22Rv1 (cell line): ENCODE results near the gene ERAP2.

ENCODE experiments used
- H3K27ac ChIP-seq: fragments of 450-650 bp; 2 replicates; pipeline ENCODE4 v1.5.1; 2017
- ZFX ChIP-seq: fragments of 450-650 bp; IDR thresholded peaks from 2 replicates; pipeline ENCODE4 v1.6.1; 2017; ENCODE audit warnings: antibody characterized with exemption, borderline replicate concordance
- TF ChIP-seq, protein P1 (sequence below): fragments of 450-650 bp; IDR thresholded peaks from 2 replicates; pipeline ENCODE4 v1.5.1; 2017; ENCODE audit warnings: mild to moderate bottlenecking

Gene ERAP2

GRCh38 chr5:96881511-96882115, 5.3 kb downstream of the ERAP2 start:
- H3K27ac ChIP-seq = no peak overlapping the region
- no peak for TF ChIP-seq ZFX
- TF ChIP-seq, protein P1, sequence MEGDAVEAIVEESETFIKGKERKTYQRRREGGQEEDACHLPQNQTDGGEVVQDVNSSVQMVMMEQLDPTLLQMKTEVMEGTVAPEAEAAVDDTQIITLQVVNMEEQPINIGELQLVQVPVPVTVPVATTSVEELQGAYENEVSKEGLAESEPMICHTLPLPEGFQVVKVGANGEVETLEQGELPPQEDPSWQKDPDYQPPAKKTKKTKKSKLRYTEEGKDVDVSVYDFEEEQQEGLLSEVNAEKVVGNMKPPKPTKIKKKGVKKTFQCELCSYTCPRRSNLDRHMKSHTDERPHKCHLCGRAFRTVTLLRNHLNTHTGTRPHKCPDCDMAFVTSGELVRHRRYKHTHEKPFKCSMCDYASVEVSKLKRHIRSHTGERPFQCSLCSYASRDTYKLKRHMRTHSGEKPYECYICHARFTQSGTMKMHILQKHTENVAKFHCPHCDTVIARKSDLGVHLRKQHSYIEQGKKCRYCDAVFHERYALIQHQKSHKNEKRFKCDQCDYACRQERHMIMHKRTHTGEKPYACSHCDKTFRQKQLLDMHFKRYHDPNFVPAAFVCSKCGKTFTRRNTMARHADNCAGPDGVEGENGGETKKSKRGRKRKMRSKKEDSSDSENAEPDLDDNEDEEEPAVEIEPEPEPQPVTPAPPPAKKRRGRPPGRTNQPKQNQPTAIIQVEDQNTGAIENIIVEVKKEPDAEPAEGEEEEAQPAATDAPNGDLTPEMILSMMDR = no peak

DNA sequence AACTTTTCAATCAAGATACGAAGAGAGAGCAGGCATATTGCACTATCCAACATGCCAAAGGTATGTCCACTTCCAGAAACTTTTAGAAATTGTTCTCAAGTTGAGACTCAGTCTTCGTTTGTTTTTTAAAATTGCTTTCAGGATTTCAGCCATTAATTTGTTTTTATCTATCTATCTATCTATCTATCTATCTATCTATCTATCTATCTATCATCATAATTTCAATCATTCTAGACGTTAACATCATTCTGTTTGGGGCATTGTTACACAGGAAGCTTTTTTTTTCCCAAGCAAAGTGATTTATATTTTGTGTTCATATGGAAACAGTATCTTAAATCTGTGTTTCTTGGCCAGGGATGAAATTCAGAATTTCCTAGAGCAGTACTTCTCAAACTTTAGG, 7.6 kb downstream of the ERAP2 start:
- no peak for TF ChIP-seq ZFX
- TF ChIP-seq, protein P1 = no peak

DNA sequence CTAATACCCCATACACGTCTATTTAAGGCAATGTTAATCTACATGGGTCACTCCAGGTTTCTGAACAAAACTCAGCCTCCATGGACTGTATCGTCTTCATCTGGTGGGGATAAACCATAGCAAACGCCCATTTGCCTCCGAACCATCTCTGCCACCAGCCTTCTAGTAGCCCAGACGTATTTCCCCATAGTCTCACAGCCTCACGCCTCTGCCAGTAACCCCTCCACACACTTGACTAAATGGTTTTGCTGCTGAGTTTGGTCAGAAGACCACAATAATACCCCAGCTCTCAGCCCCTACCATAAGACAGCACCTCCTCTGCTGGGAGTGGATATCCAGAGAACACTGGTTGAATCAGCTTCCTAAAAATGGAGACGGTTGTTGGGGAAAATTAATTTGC, 8.7 kb downstream of the ERAP2 start:
- TF ChIP-seq, protein P1 = no peak
- no peak for TF ChIP-seq ZFX
- no peak overlapping the region for H3K27ac ChIP-seq

More for the DNA sequence above, 7.6 kb downstream of the ERAP2 start:
- no peak overlapping the region for H3K27ac ChIP-seq

DNA sequence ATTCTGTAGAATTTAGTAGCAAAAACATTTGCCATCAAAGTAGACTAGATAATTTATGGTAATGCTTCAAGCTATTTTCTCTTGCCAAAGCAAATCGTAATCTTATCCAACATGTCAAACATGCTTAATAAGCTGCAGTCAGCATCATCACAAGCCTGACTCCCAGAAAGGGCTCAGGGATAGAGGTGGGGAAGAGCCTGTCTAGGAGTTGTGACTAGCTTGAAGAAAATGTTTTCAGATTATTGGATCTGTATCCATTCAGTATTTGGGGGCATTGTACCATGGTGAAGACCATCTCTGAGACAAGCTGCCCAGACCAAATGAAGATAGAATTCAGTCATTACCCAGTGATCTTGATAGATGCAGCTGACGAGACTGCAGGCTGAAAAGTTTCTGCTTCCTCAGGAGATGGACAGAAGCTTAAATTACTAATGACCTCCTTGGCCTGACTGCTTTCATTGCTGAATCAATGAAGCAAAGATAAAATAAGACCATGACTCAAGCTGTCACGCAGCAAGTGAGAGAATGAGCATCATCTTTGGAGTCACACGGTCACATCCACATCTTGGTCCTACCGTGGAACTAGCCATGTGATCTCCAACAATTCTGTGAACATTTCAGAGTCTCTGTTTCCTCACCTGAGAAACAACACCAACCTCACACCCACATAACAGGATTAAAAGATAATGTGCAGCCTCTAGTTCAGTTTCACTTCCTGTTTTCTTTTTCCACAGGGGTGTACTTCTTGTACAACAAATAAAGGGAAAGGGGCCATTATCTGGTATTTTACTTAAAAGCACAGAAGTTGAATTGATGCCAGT, 9.4 kb downstream of the ERAP2 start:
- TF ChIP-seq ZFX = no peak
- TF ChIP-seq, protein P1 = no peak
- no peak overlapping the region for H3K27ac ChIP-seq

DNA sequence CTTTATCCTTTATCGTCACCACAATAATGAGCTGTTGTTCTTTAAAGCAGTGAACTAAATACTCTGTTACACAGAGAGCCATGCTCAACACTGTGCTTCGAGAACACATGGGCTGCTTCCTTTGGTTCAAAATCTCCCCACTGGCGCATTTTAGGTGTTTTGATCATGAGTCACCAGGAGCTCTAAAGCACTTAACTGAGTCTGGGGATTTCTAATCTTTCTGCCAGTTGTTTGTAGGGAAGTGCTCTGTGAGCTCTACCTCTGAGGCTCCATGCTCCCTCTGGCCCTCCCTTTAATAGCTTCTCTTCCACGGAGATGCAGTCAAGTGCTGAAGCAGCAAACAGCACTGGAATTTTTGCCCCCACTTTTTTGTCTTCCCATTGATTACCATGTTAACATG, 17.0 kb downstream of the ERAP2 start:
- TF ChIP-seq, protein P1 = no peak
- TF ChIP-seq ZFX = no peak
- H3K27ac ChIP-seq = no peak overlapping the region

- TF ChIP-seq ZFX = no peak
- TF ChIP-seq, protein P1 = no peak
- H3K27ac ChIP-seq = no peak overlapping the region
Observed at GRCh38 chr5:96896276-96896675, 20.0 kb downstream of the ERAP2 start.

DNA sequence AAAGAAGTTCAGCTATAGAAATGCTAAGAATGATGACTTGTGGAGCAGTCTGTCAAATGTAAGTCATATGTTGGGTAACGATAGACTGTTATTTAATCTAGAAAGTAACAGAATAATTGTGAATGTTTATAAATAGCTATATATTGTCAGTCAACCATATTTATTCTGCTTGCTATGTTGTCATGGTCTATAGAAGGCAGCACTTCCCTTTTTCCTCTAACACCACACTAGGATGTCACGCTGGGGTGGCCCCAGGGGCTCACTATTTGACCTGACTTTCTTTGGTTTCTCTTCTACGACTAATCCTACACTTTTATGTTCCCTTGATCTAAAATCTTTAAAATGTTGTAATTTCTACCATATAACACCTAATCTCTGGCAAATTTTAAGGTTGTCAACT, 20.5 kb downstream of the ERAP2 start:
- no peak overlapping the region for H3K27ac ChIP-seq
- no peak for TF ChIP-seq ZFX
- TF ChIP-seq, protein P1 = no peak
